Activated naive CD8-positive, alpha-beta T cell (primary cell): ENCODE measurements around the gene MTUS2.
"Not testable (repeated sequence)": the region's sequence is repeated elsewhere in the genome, so short reads cannot be mapped to it uniquely, and the experiment has no call there.

Experiments used
- H3K27ac Mint-ChIP-seq: one replicate; pipeline ENCODE4 v1.8.0; 2021; ENCODE audit warnings: mixed read lengths
- H3K27me3 Mint-ChIP-seq: one replicate; pipeline ENCODE4 v1.8.0; 2021; ENCODE audit warnings: mixed read lengths
- H3K36me3 Mint-ChIP-seq: one replicate; pipeline ENCODE4 v1.8.0; 2021; ENCODE audit warnings: mixed read lengths
- H3K4me1 Mint-ChIP-seq: one replicate; pipeline ENCODE4 v1.8.0; 2021; ENCODE audit warnings: low read depth, mixed read lengths
- H3K4me3 Mint-ChIP-seq: one replicate; pipeline ENCODE4 v1.8.0; 2021; ENCODE audit warnings: mild to moderate bottlenecking, mixed read lengths
- H3K9me3 Mint-ChIP-seq: one replicate; pipeline ENCODE4 v1.8.0; 2021; ENCODE audit warnings: low read depth, mixed read lengths

Gene MTUS2

GRCh38 chr13:29185926-29186325 is 365.8 kb downstream of the MTUS2 start:
- H3K27ac Mint-ChIP-seq, result no peak overlapping the region
- peaks cover 10% of the 10 kb centered on the region for H3K9me3 Mint-ChIP-seq
- H3K27me3 Mint-ChIP-seq, result peaks cover under 1% of the 10 kb centered on the region
- H3K4me3 Mint-ChIP-seq, result no peak overlapping the region
- H3K36me3 Mint-ChIP-seq, result no peaks in the 10 kb centered on the region
- H3K4me1 Mint-ChIP-seq, result no peaks in the 10 kb centered on the region

GRCh38 chr13:29187584-29187983 is 367.4 kb downstream of the MTUS2 start:
- Mint-ChIP-seq H3K36me3 (no peaks in the 10 kb centered on the region), H3K4me1 (no peaks in the 10 kb centered on the region), H3K27ac (no peak overlapping the region), H3K4me3 (no peak overlapping the region), H3K9me3 (peaks cover 10% of the 10 kb centered on the region), H3K27me3 (no peaks in the 10 kb centered on the region)

- Mint-ChIP-seq H3K9me3 (peaks cover 5% of the 10 kb centered on the region), H3K27ac (no peak overlapping the region), H3K4me3 (no peak overlapping the region), H3K36me3 (no peaks in the 10 kb centered on the region), H3K4me1 (no peaks in the 10 kb centered on the region), H3K27me3 (no peaks in the 10 kb centered on the region)
Observed at GRCh38 chr13:29190298-29190697, 370.2 kb downstream of the MTUS2 start.

DNA sequence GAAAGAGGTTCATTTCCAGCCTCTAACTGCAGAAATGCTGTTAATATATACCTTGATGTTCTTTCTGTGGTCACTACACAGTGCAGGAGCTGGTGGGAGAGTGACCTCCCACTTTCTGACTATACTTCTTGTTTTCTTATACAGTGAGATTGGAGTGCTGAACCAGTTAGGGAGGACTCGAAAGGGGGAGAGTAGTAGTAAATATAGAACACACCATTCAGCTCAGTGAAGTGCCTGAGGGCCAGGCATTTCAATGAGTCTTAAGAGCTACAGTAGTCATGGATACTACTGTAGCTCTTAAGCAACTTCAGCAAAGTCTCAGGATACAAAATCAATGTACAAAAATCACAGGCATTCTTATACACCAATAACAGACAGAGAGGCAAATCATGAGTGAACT is 372.9 kb downstream of the MTUS2 start:
- H3K27ac Mint-ChIP-seq, result no peak overlapping the region
- H3K9me3 Mint-ChIP-seq, result peaks cover 12% of the 10 kb centered on the region
- no peaks in the 10 kb centered on the region for H3K36me3 Mint-ChIP-seq
- no peaks in the 10 kb centered on the region for H3K4me1 Mint-ChIP-seq
- H3K4me3 Mint-ChIP-seq, result no peak overlapping the region
- no peaks in the 10 kb centered on the region for H3K27me3 Mint-ChIP-seq

DNA sequence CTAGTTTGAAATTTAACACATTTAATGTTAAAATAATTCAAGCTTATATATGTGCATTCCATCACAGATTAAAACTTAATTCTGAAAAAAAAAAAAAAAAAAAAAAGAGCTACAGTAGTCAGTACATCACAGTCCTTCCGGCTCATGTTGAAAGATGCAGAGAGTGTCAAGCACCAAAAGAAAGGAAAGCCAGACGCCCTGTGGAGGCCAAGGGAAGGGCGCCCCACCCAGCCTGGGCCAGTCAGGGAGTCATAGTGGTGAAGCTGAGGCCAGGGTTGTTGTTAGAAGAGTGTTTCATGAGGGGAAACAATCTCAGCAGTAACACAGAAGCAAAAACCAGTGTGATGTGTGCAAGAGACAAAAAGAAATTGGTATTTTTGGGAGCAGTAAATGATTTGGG is 375.3 kb downstream of the MTUS2 start:
- H3K9me3 Mint-ChIP-seq, result peaks cover 17% of the 10 kb centered on the region
- H3K27ac Mint-ChIP-seq, result no peak overlapping the region
- H3K4me1 Mint-ChIP-seq, result no peaks in the 10 kb centered on the region
- no peak overlapping the region for H3K4me3 Mint-ChIP-seq
- no peaks in the 10 kb centered on the region for H3K27me3 Mint-ChIP-seq
- no peaks in the 10 kb centered on the region for H3K36me3 Mint-ChIP-seq

GRCh38 chr13:29196409-29197074 is 376.4 kb downstream of the MTUS2 start:
- Mint-ChIP-seq H3K27me3 (no peaks in the 10 kb centered on the region), H3K4me3 (no peak overlapping the region), H3K4me1 (no peaks in the 10 kb centered on the region), H3K36me3 (no peaks in the 10 kb centered on the region), H3K9me3 (peaks cover 17% of the 10 kb centered on the region), H3K27ac (no peak overlapping the region)

- not testable (repeated sequence) for H3K4me1 Mint-ChIP-seq, H3K4me3 Mint-ChIP-seq, H3K36me3 Mint-ChIP-seq, H3K27ac Mint-ChIP-seq, H3K27me3 Mint-ChIP-seq
- H3K9me3 Mint-ChIP-seq, result peaks cover 11% of the 10 kb centered on the region
Observed at GRCh38 chr13:29202753-29203152, 382.6 kb downstream of the MTUS2 start.

DNA sequence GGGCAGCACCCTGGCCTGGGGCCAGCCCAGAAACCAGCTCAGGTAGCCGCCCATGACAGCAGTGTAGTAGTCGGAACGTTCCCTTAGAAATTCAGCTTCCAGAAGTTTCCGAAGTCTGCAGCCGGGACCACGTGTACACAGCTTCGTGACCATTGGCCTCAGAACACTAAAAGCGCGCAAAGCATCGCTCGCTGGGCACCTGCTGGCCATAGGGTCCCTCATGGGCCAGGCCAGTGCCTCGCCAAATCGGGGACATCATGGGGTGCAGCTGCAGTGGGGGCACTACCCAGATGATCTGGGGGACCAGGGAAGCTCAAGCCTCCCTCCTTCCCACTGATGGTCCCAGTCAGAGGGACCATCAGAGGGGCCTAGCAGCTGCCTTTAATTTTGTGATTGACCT is 384.5 kb downstream of the MTUS2 start:
- H3K4me1 Mint-ChIP-seq, result no peaks in the 10 kb centered on the region
- H3K27ac Mint-ChIP-seq, result no peak overlapping the region
- peaks cover 5% of the 10 kb centered on the region for H3K9me3 Mint-ChIP-seq
- H3K27me3 Mint-ChIP-seq, result no peaks in the 10 kb centered on the region
- H3K4me3 Mint-ChIP-seq, result no peak overlapping the region
- no peaks in the 10 kb centered on the region for H3K36me3 Mint-ChIP-seq

DNA sequence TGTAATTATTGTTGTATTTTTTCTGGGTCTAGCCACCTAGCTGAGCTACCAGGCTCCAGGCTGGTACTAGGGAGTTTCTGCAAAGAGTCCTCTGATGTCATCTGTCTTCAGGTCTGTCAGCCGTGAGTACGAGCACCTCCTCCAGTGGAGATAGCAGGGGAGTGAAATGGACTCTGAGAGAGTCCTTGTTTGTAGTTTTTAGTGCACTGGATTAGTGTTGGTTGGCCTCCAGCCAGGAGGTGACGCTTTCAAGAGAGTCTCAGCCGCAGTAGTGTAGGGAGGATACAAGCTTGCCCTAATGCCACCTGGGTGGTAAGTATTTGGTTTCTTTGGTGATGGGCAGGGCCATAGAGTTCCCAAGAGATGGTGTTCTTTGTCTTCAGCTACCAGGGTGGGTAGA is 390.5 kb downstream of the MTUS2 start:
- Mint-ChIP-seq H3K4me1 (no peaks in the 10 kb centered on the region), H3K4me3 (no peak overlapping the region), H3K9me3 (peaks cover 5% of the 10 kb centered on the region), H3K27me3 (no peaks in the 10 kb centered on the region), H3K36me3 (peaks cover 2% of the 10 kb centered on the region), H3K27ac (no peak overlapping the region)

GRCh38 chr13:29211162-29211561 is 391.0 kb downstream of the MTUS2 start:
- not testable (repeated sequence) for H3K9me3 Mint-ChIP-seq, H3K4me3 Mint-ChIP-seq, H3K4me1 Mint-ChIP-seq, H3K36me3 Mint-ChIP-seq, H3K27ac Mint-ChIP-seq, H3K27me3 Mint-ChIP-seq

- Mint-ChIP-seq H3K9me3 (peaks cover 5% of the 10 kb centered on the region), H3K4me1 (no peaks in the 10 kb centered on the region), H3K36me3 (no peaks in the 10 kb centered on the region), H3K27me3 (peaks cover 2% of the 10 kb centered on the region), H3K4me3 (no peak overlapping the region), H3K27ac (no peak overlapping the region)
Observed at GRCh38 chr13:29222458-29222857, 402.3 kb downstream of the MTUS2 start.

- no peak overlapping the region for H3K4me3 Mint-ChIP-seq
- H3K27ac Mint-ChIP-seq, result no peak overlapping the region
- no peaks in the 10 kb centered on the region for H3K4me1 Mint-ChIP-seq
- no peaks in the 10 kb centered on the region for H3K9me3 Mint-ChIP-seq
- peaks cover 4% of the 10 kb centered on the region for H3K27me3 Mint-ChIP-seq
- no peaks in the 10 kb centered on the region for H3K36me3 Mint-ChIP-seq
Observed at GRCh38 chr13:29224206-29224605, 404.1 kb downstream of the MTUS2 start.

DNA sequence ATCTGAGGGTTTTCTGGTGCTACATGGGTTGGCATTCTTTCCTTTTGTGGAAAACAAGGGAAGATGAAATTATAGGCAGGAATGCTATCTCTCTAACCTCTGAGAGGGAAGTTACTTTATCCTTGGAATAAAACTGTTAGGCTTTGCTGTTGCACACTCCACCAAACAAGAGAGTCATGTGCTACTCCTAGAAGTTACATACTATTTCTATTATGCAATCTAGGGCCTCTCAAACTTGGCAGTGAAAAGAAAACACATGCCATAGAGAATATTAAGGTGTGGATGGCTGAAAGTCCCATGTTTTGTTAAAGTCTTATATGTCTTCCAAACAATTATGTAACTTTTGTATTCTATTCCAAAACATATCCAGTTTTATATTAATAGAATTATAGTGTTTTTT is 407.4 kb downstream of the MTUS2 start:
- Mint-ChIP-seq H3K9me3 (no peaks in the 10 kb centered on the region), H3K4me3 (no peak overlapping the region), H3K36me3 (no peaks in the 10 kb centered on the region), H3K27me3 (peaks cover 4% of the 10 kb centered on the region), H3K4me1 (no peaks in the 10 kb centered on the region), H3K27ac (no peak overlapping the region)

DNA sequence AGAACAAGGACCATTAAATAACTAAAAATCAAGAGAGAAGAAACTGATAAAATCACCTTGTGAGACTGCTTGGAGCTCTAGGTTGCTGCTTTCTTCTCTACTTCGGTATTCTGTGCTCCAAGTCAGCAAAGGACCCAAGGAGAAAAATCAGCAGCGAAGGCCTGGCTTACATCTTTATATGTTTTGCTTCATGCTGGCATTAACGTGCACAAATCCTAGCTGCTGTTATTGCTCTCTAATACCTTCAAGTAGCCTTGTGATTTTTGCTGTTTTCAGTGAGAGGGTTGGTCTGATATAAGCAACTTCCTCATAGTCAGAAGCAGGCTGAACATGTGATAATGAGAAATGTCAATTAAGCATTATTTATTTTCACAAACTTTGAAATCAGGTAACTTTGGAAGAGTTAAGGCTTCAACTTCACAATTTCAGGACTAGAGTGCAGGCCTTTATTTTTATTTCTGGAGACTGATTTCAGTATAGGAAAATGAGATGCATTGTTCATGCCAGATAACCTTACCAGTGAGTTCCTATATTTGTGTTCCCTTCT is 410.2 kb downstream of the MTUS2 start:
- Mint-ChIP-seq H3K4me3 (no peak overlapping the region), H3K36me3 (no peaks in the 10 kb centered on the region), H3K27ac (no peak overlapping the region), H3K4me1 (no peaks in the 10 kb centered on the region), H3K27me3 (peaks cover 4% of the 10 kb centered on the region), H3K9me3 (no peaks in the 10 kb centered on the region)

GRCh38 chr13:29239653-29240525 is 419.8 kb downstream of the MTUS2 start:
- no peaks in the 10 kb centered on the region for H3K9me3 Mint-ChIP-seq
- no peaks in the 10 kb centered on the region for H3K36me3 Mint-ChIP-seq
- no peaks in the 10 kb centered on the region for H3K4me1 Mint-ChIP-seq
- H3K4me3 Mint-ChIP-seq, result no peak overlapping the region
- peaks cover 8% of the 10 kb centered on the region for H3K27me3 Mint-ChIP-seq
- no peak overlapping the region for H3K27ac Mint-ChIP-seq
